Measurements from ENCODE around the gene APCDD1L. TPM values are rescaled to one million over a fixed set of nuclear protein-coding genes. Genes with fewer than 3 reads are reported as not detected.

Gene APCDD1L
- total RNA-seq, 1 experiment from 2014 or later = not detected

- H3K36me3 ChIP-seq (ENCODE audit: control insufficient read depth, insufficient read depth, low read length) = peaks cover 1% of the 10 kb centered on the region; the same call in 1 of the 2 replicates
- CTCF ChIA-PET = no interaction called here
Observed at GRCh38 chr20:58432186-58432954, 82.8 kb downstream of the APCDD1L start.

GRCh38 chr20:58431134-58431533, 84.1 kb downstream of the APCDD1L start:
- POLR2A ChIA-PET = no interaction called here
- H3K27me3 Mint-ChIP-seq (ENCODE audit: insufficient read depth, unreplicated experiment) = no peaks in the 10 kb centered on the region
- no peaks in the 10 kb centered on the region for H3K27me3 ChIP-seq (replicated peaks; ENCODE audit: control insufficient read depth, insufficient read depth, low read length)
- CTCF ChIA-PET = no interaction called here
- H3K4me1 ChIP-seq = peaks cover 36% of the 10 kb centered on the region
- H3K9me3 Mint-ChIP-seq (ENCODE audit: unreplicated experiment) = no peaks in the 10 kb centered on the region
- H3K4me3 Mint-ChIP-seq (ENCODE audit: unreplicated experiment) = no peak overlapping the region
- DNase-seq = no peak
- H3K27ac Mint-ChIP-seq (ENCODE audit: unreplicated experiment) = no peak overlapping the region
- H3K9me3 ChIP-seq = no peaks in the 10 kb centered on the region
- peaks cover 4% of the 10 kb centered on the region; the same call in 1 of the 2 replicates for H3K36me3 ChIP-seq (ENCODE audit: control insufficient read depth, insufficient read depth, low read length)
- no peak for TF ChIP-seq CTCF (IDR thresholded peaks at IDR 0.05; ENCODE audit: insufficient read depth in 1 of 2, low read depth in 1 of 2, low read length in 1 of 2, severe bottlenecking in 1 of 2, unreplicated experiment in 1 of 2)
- H3K36me3 Mint-ChIP-seq (ENCODE audit: insufficient read depth, unreplicated experiment) = peaks cover 40% of the 10 kb centered on the region
- intact Hi-C loops (cut with micrococcal nuclease; ENCODE audit: unreplicated experiment) = no loop called here
- no TSS peak for BruUV-seq (replicated peaks)
- H3K4me3 ChIP-seq (ENCODE audit: low read depth, low read length) = no peak overlapping the region
- peaks cover 34% of the 10 kb centered on the region for H3K4me1 Mint-ChIP-seq (ENCODE audit: low read depth, unreplicated experiment)

More at GRCh38 chr20:58432186-58432954, 82.8 kb downstream of the APCDD1L start:
- H3K4me3 ChIP-seq (ENCODE audit: low read depth, low read length) = no peak overlapping the region
- Mint-ChIP-seq H3K27me3 (ENCODE audit: insufficient read depth, unreplicated experiment) (no peaks in the 10 kb centered on the region), H3K36me3 (ENCODE audit: insufficient read depth, unreplicated experiment) (peaks cover 51% of the 10 kb centered on the region), H3K4me1 (ENCODE audit: low read depth, unreplicated experiment) (peaks cover 39% of the 10 kb centered on the region), H3K27ac (ENCODE audit: unreplicated experiment) (peak overlapping the region; percentile 39), H3K4me3 (ENCODE audit: unreplicated experiment) (no peak overlapping the region), H3K9me3 (ENCODE audit: unreplicated experiment) (no peaks in the 10 kb centered on the region)
- peaks cover 38% of the 10 kb centered on the region for H3K4me1 ChIP-seq
- no TSS peak for BruUV-seq (replicated peaks)
- intact Hi-C loops (cut with micrococcal nuclease; ENCODE audit: unreplicated experiment) = no loop called here
- no peaks in the 10 kb centered on the region for H3K9me3 ChIP-seq
- no peaks in the 10 kb centered on the region for H3K27me3 ChIP-seq (replicated peaks; ENCODE audit: control insufficient read depth, insufficient read depth, low read length)
- no peak for DNase-seq
- TF ChIP-seq CTCF (IDR thresholded peaks at IDR 0.05; ENCODE audit: insufficient read depth in 1 of 2, low read depth in 1 of 2, low read length in 1 of 2, severe bottlenecking in 1 of 2, unreplicated experiment in 1 of 2) = no peak
- POLR2A ChIA-PET = interaction anchor here (0.7 kb wide), 1 partner anchor 600 kb away, joined by 4 read pairs; the partner anchor contains the start of gene ATP5F1E

- H3K4me1 ChIP-seq = peaks cover 44% of the 10 kb centered on the region
- DNase-seq = no peak
- intact Hi-C loops (cut with micrococcal nuclease; ENCODE audit: unreplicated experiment) = loop anchor here (10.0 kb wide), 1 partner anchor 105 kb away; no protein-coding TSS in a partner anchor
- no peaks in the 10 kb centered on the region for H3K9me3 ChIP-seq
- H3K4me1 Mint-ChIP-seq (ENCODE audit: low read depth, unreplicated experiment) = peaks cover 34% of the 10 kb centered on the region
- peaks cover 40% of the 10 kb centered on the region for H3K36me3 Mint-ChIP-seq (ENCODE audit: insufficient read depth, unreplicated experiment)
- H3K9me3 Mint-ChIP-seq (ENCODE audit: unreplicated experiment) = no peaks in the 10 kb centered on the region
- BruUV-seq (replicated peaks) = no TSS peak
- ChIA-PET POLR2A (no interaction called here), CTCF (no interaction called here)
- no peaks in the 10 kb centered on the region for H3K27me3 ChIP-seq (replicated peaks; ENCODE audit: control insufficient read depth, insufficient read depth, low read length)
- no peak for TF ChIP-seq CTCF (IDR thresholded peaks at IDR 0.05; ENCODE audit: insufficient read depth in 1 of 2, low read depth in 1 of 2, low read length in 1 of 2, severe bottlenecking in 1 of 2, unreplicated experiment in 1 of 2)
- H3K36me3 ChIP-seq (ENCODE audit: control insufficient read depth, insufficient read depth, low read length) = peaks cover 3% of the 10 kb centered on the region; the same call in 1 of the 2 replicates
- H3K27ac Mint-ChIP-seq (ENCODE audit: unreplicated experiment) = no peak overlapping the region
- H3K27me3 Mint-ChIP-seq (ENCODE audit: insufficient read depth, unreplicated experiment) = no peaks in the 10 kb centered on the region
- H3K4me3 Mint-ChIP-seq (ENCODE audit: unreplicated experiment) = no peak overlapping the region
- no peak overlapping the region for H3K4me3 ChIP-seq (ENCODE audit: low read depth, low read length)
Observed at GRCh38 chr20:58429303-58429702, 85.9 kb downstream of the APCDD1L start.
